Measurements from ENCODE around the gene PTH1R. TPM values are rescaled to one million over a fixed set of nuclear protein-coding genes. Genes with fewer than 3 reads are reported as not detected.
A peak's percentile ranks its signal among the peaks of the same experiment; 100 is the strongest.

Gene PTH1R
- polyA plus RNA-seq, 1 of the 3 experiments (the other 2 are of a cell fraction): 0.07 TPM

GRCh38 chr3:46905661-46906451, 28.3 kb downstream of the PTH1R start:
- no peak overlapping the region for H2AFZ ChIP-seq (ENCODE audit: low read depth)
- no peak overlapping the region for H3K4me2 ChIP-seq
- H3K36me3 ChIP-seq (replicated peaks in 1 of 2; ENCODE audit: control insufficient read depth in 1 of 2, insufficient read depth in 2 of 2, low read length in 1 of 2): no peaks in the 10 kb centered on the region
- H3F3A ChIP-seq (replicated peaks; ENCODE audit: insufficient read depth): no peaks in the 10 kb centered on the region
- no peaks in the 10 kb centered on the region for H3K9me2 ChIP-seq
- H4K20me1 ChIP-seq (ENCODE audit: insufficient read depth): no peaks in the 10 kb centered on the region
- no peak overlapping the region for H3K9ac ChIP-seq
- CTCF ChIA-PET: interaction anchor here (1.2 to 31.0 kb wide), 5 partner anchors 10 to 60 kb away, joined by 3 to 480 read pairs (median 5); partner anchors contain the start of gene PTH1R
- WGBS (ENCODE audit: low lambda C conversion rate): 38% methylated on average over 4 of the region's 11 CpGs
- peaks cover 0 to 13% of the 10 kb centered on the region in 2 experiments; a peak in 1 of 4 replicates for H3K4me1 ChIP-seq (ENCODE audit: control insufficient read depth in 1 of 2, insufficient read depth in 2 of 2, low read depth in 1 of 2, low read length in 1 of 2)
- H3K4me3 ChIP-seq (ENCODE audit: low read depth in 2 of 2, low read length in 1 of 2): no peak overlapping the region
- no peak for TF ChIP-seq MAX (IDR thresholded peaks at IDR 0.05; ENCODE audit: low read depth)
- no peaks in the 10 kb centered on the region for H3K27me3 ChIP-seq (ENCODE audit: insufficient read depth)
- DNase-seq: peak; percentile 18
- H3K9me3 ChIP-seq: no peaks in the 10 kb centered on the region
- POLR2A ChIA-PET: no interaction called here
- no peaks in the 10 kb centered on the region for H3K79me2 ChIP-seq (ENCODE audit: insufficient read depth)
- no peak overlapping the region for H3K27ac ChIP-seq (ENCODE audit: low read depth in 2 of 2, low read length in 1 of 2)

- Histone ChIP-seq H3K9ac (no peak overlapping the region), H2AFZ (ENCODE audit: low read depth) (no peak overlapping the region), H3K4me1 (ENCODE audit: control insufficient read depth in 1 of 2, insufficient read depth in 2 of 2, low read depth in 1 of 2, low read length in 1 of 2) (peaks cover 0 to 11% of the 10 kb centered on the region in 2 experiments; a peak in 1 of 4 replicates), H3K9me3 (no peaks in the 10 kb centered on the region), H3K27me3 (ENCODE audit: insufficient read depth) (no peaks in the 10 kb centered on the region), H3K27ac (ENCODE audit: low read depth in 2 of 2, low read length in 1 of 2) (no peak overlapping the region), H3K79me2 (ENCODE audit: insufficient read depth) (no peaks in the 10 kb centered on the region), H3K9me2 (no peaks in the 10 kb centered on the region), H3F3A (replicated peaks; ENCODE audit: insufficient read depth) (no peaks in the 10 kb centered on the region), H4K20me1 (ENCODE audit: insufficient read depth) (no peaks in the 10 kb centered on the region), H3K4me3 (ENCODE audit: low read depth in 2 of 2, low read length in 1 of 2) (no peak overlapping the region), H3K36me3 (replicated peaks in 1 of 2; ENCODE audit: control insufficient read depth in 1 of 2, insufficient read depth in 2 of 2, low read length in 1 of 2) (no peaks in the 10 kb centered on the region), H3K4me2 (no peak overlapping the region)
- 56% methylated on average over 4 of the region's 4 CpGs for WGBS (ENCODE audit: low lambda C conversion rate)
- peak; percentile 32 for DNase-seq
- TF ChIP-seq TCF12 (IDR thresholded peaks at IDR 0.05) (no peak), ZBTB33 (IDR thresholded peaks at IDR 0.05; ENCODE audit: borderline replicate concordance, low read depth) (no peak), EZH2phosphoT487 (IDR thresholded peaks at IDR 0.05; ENCODE audit: borderline replicate concordance, low read depth) (no peak), EP300 (IDR thresholded peaks at IDR 0.05; ENCODE audit: borderline replicate concordance in 1 of 2, low read depth in 1 of 2, low read length in 1 of 2) (no peak), MEF2A (IDR thresholded peaks at IDR 0.05; ENCODE audit: borderline replicate concordance, low read depth) (no peak)
- CTCF ChIA-PET: interaction anchor here (1.2 to 31.0 kb wide), 4 partner anchors 11 to 61 kb away, joined by 4 to 480 read pairs (median 5); partner anchors contain the start of gene PTH1R
- POLR2A ChIA-PET: no interaction called here
Measured at GRCh38 chr3:46906471-46907058, 29.0 kb downstream of the PTH1R start.

Data from SK-N-SH (cell line).